WERI-Rb-1 (cell line): ENCODE measurements around the gene TFDP1.
A peak's percentile ranks its signal among the peaks of the same experiment; 100 is the strongest.

ENCODE experiments used
- DNase-seq: peaks from one replicate; pipeline ENCODE4 v3.0.0-alpha.2; 2020
- H3K27ac ChIP-seq: fragments of 250-450 bp; sonication (Bioruptor Pico); 2 replicates; pipeline ENCODE4 v1.5.1; 2020; ENCODE audit warnings: mild to moderate bottlenecking, moderate library complexity
- H3K27me3 ChIP-seq: fragments of 250-450 bp; sonication (Bioruptor Pico); 2 replicates; pipeline ENCODE4 v1.5.1; 2021; ENCODE audit warnings: mild to moderate bottlenecking, low read depth, moderate library complexity; ENCODE audit not compliant: insufficient read depth, severe bottlenecking
- H3K36me3 ChIP-seq: fragments of 250-450 bp; sonication (Bioruptor Pico); 2 replicates; pipeline ENCODE4 v1.5.1; 2020; ENCODE audit warnings: mild to moderate bottlenecking, moderate library complexity
- H3K4me3 ChIP-seq: 2 replicates; pipeline ENCODE4 v1.5.1; 2011; ENCODE audit warnings: low read depth, mild to moderate bottlenecking, control low read depth, low read length
- H3K9me3 ChIP-seq: fragments of 250-450 bp; sonication (Bioruptor Pico); 2 replicates; pipeline ENCODE4 v1.5.1; 2021; ENCODE audit warnings: mild to moderate bottlenecking, moderate library complexity; ENCODE audit not compliant: severe bottlenecking
- CTCF ChIP-seq: IDR thresholded peaks from 2 replicates; pipeline ENCODE4 v1.5.1; 2011; ENCODE audit warnings: low read depth, mild to moderate bottlenecking, control low read depth, inconsistent platforms, low read length

Gene TFDP1

GRCh38 chr13:113547238-113547971, 37.1 kb upstream of the TFDP1 start:
- H3K27me3 ChIP-seq = no peaks in the 10 kb centered on the region
- peak; percentile 5 for DNase-seq
- peak overlapping the region; percentile 91 for H3K27ac ChIP-seq
- H3K9me3 ChIP-seq = no peaks in the 10 kb centered on the region
- no peak for TF ChIP-seq CTCF
- no peak overlapping the region for H3K4me3 ChIP-seq
- peaks cover 56% of the 10 kb centered on the region for H3K36me3 ChIP-seq

GRCh38 chr13:113548171-113548641, 36.3 kb upstream of the TFDP1 start:
- TF ChIP-seq CTCF = no peak
- H3K36me3 ChIP-seq = peaks cover 59% of the 10 kb centered on the region
- H3K27ac ChIP-seq = peak overlapping the region; percentile 23
- H3K9me3 ChIP-seq = no peaks in the 10 kb centered on the region
- peak; percentile 12 for DNase-seq
- no peak overlapping the region for H3K4me3 ChIP-seq
- no peaks in the 10 kb centered on the region for H3K27me3 ChIP-seq

- H3K27ac ChIP-seq = peak overlapping the region; percentile 23
- H3K9me3 ChIP-seq = no peaks in the 10 kb centered on the region
- DNase-seq = peak; percentile 63
- no peak overlapping the region for H3K4me3 ChIP-seq
- peaks cover 57% of the 10 kb centered on the region for H3K36me3 ChIP-seq
- no peak for TF ChIP-seq CTCF
- no peaks in the 10 kb centered on the region for H3K27me3 ChIP-seq
Measured at GRCh38 chr13:113548778-113549621, 35.6 kb upstream of the TFDP1 start.

GRCh38 chr13:113550453-113550852, 34.1 kb upstream of the TFDP1 start:
- TF ChIP-seq CTCF = no peak
- no peak overlapping the region for H3K27ac ChIP-seq
- H3K9me3 ChIP-seq = no peaks in the 10 kb centered on the region
- peak; percentile 7 for DNase-seq
- no peaks in the 10 kb centered on the region for H3K27me3 ChIP-seq
- H3K4me3 ChIP-seq = no peak overlapping the region
- H3K36me3 ChIP-seq = peaks cover 57% of the 10 kb centered on the region

GRCh38 chr13:113551081-113552000, 33.2 kb upstream of the TFDP1 start:
- no peak for TF ChIP-seq CTCF
- DNase-seq = peak; percentile 7

More at GRCh38 chr13:113551081-113552000, 33.2 kb upstream of the TFDP1 start:
- no peak overlapping the region for H3K27ac ChIP-seq
- no peaks in the 10 kb centered on the region for H3K27me3 ChIP-seq
- H3K36me3 ChIP-seq = peaks cover 57% of the 10 kb centered on the region
- no peak overlapping the region for H3K4me3 ChIP-seq
- H3K9me3 ChIP-seq = no peaks in the 10 kb centered on the region
